HepG2 (cell line): ENCODE measurements around the gene IER2. TPM values are rescaled to one million over a fixed set of nuclear protein-coding genes. Genes with fewer than 3 reads are reported as not detected.
A peak's percentile ranks its signal among the peaks of the same experiment; 100 is the strongest.

ENCODE experiments used
- ASH2L ChIP-seq: fragments of 300-600, 200-600 bp; sonication (generic); IDR thresholded peaks from 2 replicates; pipeline ENCODE4 v1.7.0; 2017; ENCODE audit warnings: low read depth, mild to moderate bottlenecking, moderate library complexity, mixed read lengths, low read length; ENCODE audit not compliant: insufficient read length
- CTCF ChIP-seq: sonication (generic); formaldehyde crosslinking; IDR thresholded peaks from 2 replicates; pipeline ENCODE4 v1.5.0; 2020; ENCODE audit warnings: mild to moderate bottlenecking, missing genetic modification reagents, moderate library complexity
- GFI1 ChIP-seq: sonication (generic); formaldehyde crosslinking; IDR thresholded peaks from 2 replicates; pipeline ENCODE4 v1.5.0; 2020; ENCODE audit warnings: missing genetic modification reagents, mild to moderate bottlenecking, borderline replicate concordance
- HDAC2 ChIP-seq: sonication (generic); formaldehyde crosslinking; IDR thresholded peaks from 2 replicates; pipeline ENCODE4 v1.4.0; 2020; ENCODE audit warnings: missing genetic modification reagents
- HDAC6 ChIP-seq: fragments of 200-600 bp; sonication (generic); IDR thresholded peaks from 2 replicates; pipeline ENCODE4 v1.7.0; 2017; ENCODE audit warnings: mild to moderate bottlenecking, antibody characterized with exemption, low read length, low read depth
- MAZ ChIP-seq, 2 experiments: sonication (generic) in 1 of 2; formaldehyde crosslinking in 1 of 2; IDR thresholded peaks; 2 replicates each; pipeline versions ENCODE4 v1.5.0 to v1.6.1; 2012 to 2020; ENCODE audit warnings: low read depth in 2 of 2, mild to moderate bottlenecking in 2 of 2, borderline replicate concordance in 1 of 2, improper control_type of control experiment in 1 of 2, low read length in 1 of 2, missing genetic modification reagents in 1 of 2, moderate library complexity in 1 of 2
- PITX1 ChIP-seq: sonication (generic); formaldehyde crosslinking; IDR thresholded peaks from 2 replicates; pipeline ENCODE4 v1.5.1; 2020; ENCODE audit warnings: mild to moderate bottlenecking, missing genetic modification reagents
- POLR2A ChIP-seq, 2 experiments: IDR thresholded peaks; 2 replicates each; pipeline ENCODE4 v1.6.1; 2011; ENCODE audit warnings: low read depth in 2 of 2, low read length in 2 of 2, mild to moderate bottlenecking in 1 of 2, moderate library complexity in 1 of 2; ENCODE audit not compliant: insufficient read depth in 1 of 2
- REPIN1 ChIP-seq: sonication (generic); formaldehyde crosslinking; IDR thresholded peaks from 2 replicates; pipeline ENCODE4 v1.8.0; 2022; ENCODE audit warnings: missing genetic modification reagents, low read depth, mild to moderate bottlenecking, borderline replicate concordance
- SNAPC2 ChIP-seq: sonication (generic); formaldehyde crosslinking; IDR thresholded peaks from 2 replicates; pipeline ENCODE4 v1.8.1; 2022; ENCODE audit warnings: mild to moderate bottlenecking, missing genetic modification reagents
- SOX6 ChIP-seq, 2 experiments: fragments of 450-650 bp in 1 of 2; sonication (generic) in 1 of 2; formaldehyde crosslinking in 1 of 2; IDR thresholded peaks; 2 replicates each; pipeline versions ENCODE4 v1.4.0 to v1.6.1; 2017 to 2020; ENCODE audit warnings: antibody characterized with exemption in 1 of 2, mild to moderate bottlenecking in 1 of 2, missing genetic modification reagents in 1 of 2
- SP4 ChIP-seq: sonication (generic); formaldehyde crosslinking; IDR thresholded peaks from 2 replicates; pipeline ENCODE4 v1.8.1; 2023; ENCODE audit warnings: mild to moderate bottlenecking, missing genetic modification reagents
- TAF1 ChIP-seq: sonication (generic); formaldehyde crosslinking; IDR thresholded peaks from 2 replicates; pipeline ENCODE4 v1.4.0; 2020; ENCODE audit warnings: missing genetic modification reagents
- TBX3 ChIP-seq: fragments of 450-650 bp; IDR thresholded peaks from 2 replicates; pipeline ENCODE4 v1.6.1; 2017; ENCODE audit warnings: antibody characterized with exemption, mild to moderate bottlenecking, inconsistent platforms, borderline replicate concordance
- ZBTB42 ChIP-seq: sonication (generic); formaldehyde crosslinking; IDR thresholded peaks from 2 replicates; pipeline ENCODE4 v1.5.0; 2020; ENCODE audit warnings: mild to moderate bottlenecking, missing genetic modification reagents
- ZBTB7A ChIP-seq: sonication (generic); formaldehyde crosslinking; IDR thresholded peaks from 2 replicates; pipeline ENCODE4 v1.8.0; 2022; ENCODE audit warnings: mild to moderate bottlenecking, missing genetic modification reagents
- ZNF205 ChIP-seq: IDR thresholded peaks from 2 replicates; pipeline ENCODE4 v1.6.1; 2018; ENCODE audit warnings: missing biosample characterization, missing genetic modification reagents
- ZNF460 ChIP-seq: sonication (generic); formaldehyde crosslinking; IDR thresholded peaks from 2 replicates; pipeline ENCODE4 v1.5.1; 2020; ENCODE audit warnings: missing genetic modification reagents, mild to moderate bottlenecking, borderline replicate concordance
- ZNF670 ChIP-seq: sonication (generic); formaldehyde crosslinking; IDR thresholded peaks from 2 replicates; pipeline ENCODE4 v1.8.0; 2022; ENCODE audit warnings: mild to moderate bottlenecking, missing genetic modification reagents, borderline replicate concordance
- ZNF747 ChIP-seq: sonication (generic); formaldehyde crosslinking; IDR thresholded peaks from 2 replicates; pipeline ENCODE4 v1.8.1; 2023; ENCODE audit warnings: missing genetic modification reagents, mild to moderate bottlenecking, borderline replicate concordance
- ZSCAN31 ChIP-seq: sonication (generic); formaldehyde crosslinking; IDR thresholded peaks from 2 replicates; pipeline ENCODE4 v1.5.0; 2020; ENCODE audit warnings: low read depth, mild to moderate bottlenecking, missing genetic modification reagents
- polyA plus RNA-seq, 8 experiments: library from polyadenylated mRNA; depleted of rRNA in 3 of 8; stranded (reverse) in 7 of 8; unstranded in 1 of 8; fragments of >200 nt; fragmentation: Illumina TruSeq in 4 of 8; extraction: Trizol in 4 of 8; gene quantifications; 2 replicates each; pipeline versions ENCODE4 v1.2.1 to v1.2.3, GENCODE V29; 2011 to 2016; ENCODE audit warnings: low read depth in 4 of 8, missing spikeins in 1 of 8, mixed read lengths in 1 of 8; ENCODE audit not compliant: insufficient read depth in 1 of 8
- total RNA-seq, 5 experiments: library from RNA; depleted of rRNA; stranded (reverse); fragments of >200 nt; fragmentation: Illumina TruSeq; extraction: Trizol; gene quantifications; 2 replicates each; pipeline ENCODE4 v1.2.3, GENCODE V29; 2016; ENCODE audit warnings: low read depth in 1 of 5
- TF ChIP-seq, protein P1 (sequence below): sonication (generic); formaldehyde crosslinking; IDR thresholded peaks from 2 replicates; pipeline ENCODE4 v1.4.0; 2020; ENCODE audit warnings: missing genetic modification reagents, borderline replicate concordance
- TF ChIP-seq, protein P2 (sequence below): IDR thresholded peaks from 2 replicates; pipeline ENCODE4 v1.6.1; 2016; ENCODE audit warnings: mild to moderate bottlenecking, missing biosample characterization, missing genetic modification reagents
- TF ChIP-seq, protein P3 (sequence below): sonication (generic); formaldehyde crosslinking; IDR thresholded peaks from 2 replicates; pipeline ENCODE4 v1.9.0; 2022; ENCODE audit warnings: missing genetic modification reagents, mild to moderate bottlenecking, borderline replicate concordance

Gene IER2
- total and polyA plus RNA-seq, 2 of the 13 experiments (the other 11 are each of a cell fraction or from before 2014, with no cell fraction given), result 10.1 to 14.3 TPM

- TF ChIP-seq, protein P1, sequence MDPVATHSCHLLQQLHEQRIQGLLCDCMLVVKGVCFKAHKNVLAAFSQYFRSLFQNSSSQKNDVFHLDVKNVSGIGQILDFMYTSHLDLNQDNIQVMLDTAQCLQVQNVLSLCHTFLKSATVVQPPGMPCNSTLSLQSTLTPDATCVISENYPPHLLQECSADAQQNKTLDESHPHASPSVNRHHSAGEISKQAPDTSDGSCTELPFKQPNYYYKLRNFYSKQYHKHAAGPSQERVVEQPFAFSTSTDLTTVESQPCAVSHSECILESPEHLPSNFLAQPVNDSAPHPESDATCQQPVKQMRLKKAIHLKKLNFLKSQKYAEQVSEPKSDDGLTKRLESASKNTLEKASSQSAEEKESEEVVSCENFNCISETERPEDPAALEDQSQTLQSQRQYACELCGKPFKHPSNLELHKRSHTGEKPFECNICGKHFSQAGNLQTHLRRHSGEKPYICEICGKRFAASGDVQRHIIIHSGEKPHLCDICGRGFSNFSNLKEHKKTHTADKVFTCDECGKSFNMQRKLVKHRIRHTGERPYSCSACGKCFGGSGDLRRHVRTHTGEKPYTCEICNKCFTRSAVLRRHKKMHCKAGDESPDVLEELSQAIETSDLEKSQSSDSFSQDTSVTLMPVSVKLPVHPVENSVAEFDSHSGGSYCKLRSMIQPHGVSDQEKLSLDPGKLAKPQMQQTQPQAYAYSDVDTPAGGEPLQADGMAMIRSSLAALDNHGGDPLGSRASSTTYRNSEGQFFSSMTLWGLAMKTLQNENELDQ (CRISPR knock-in tag), result no peak
- TF ChIP-seq POLR2A (IDR thresholded peaks at IDR 0.05; ENCODE audit: insufficient read depth in 1 of 2, low read depth in 2 of 2, low read length in 2 of 2) (peak in 1 of 2 experiments; percentile 61; a peak in 2 of 4 replicates), REPIN1 (peak; percentile 54; the same call in 1 of the 2 replicates), SNAPC2 (peak; percentile 60; the same call in 1 of the 2 replicates), ZBTB7A (CRISPR knock-in tag) (0 out of 2 replicates have a peak, but pooled peaks have one; percentile 12), MAZ (IDR thresholded peaks at IDR 0.05; ENCODE audit: borderline replicate concordance, low read depth, low read length) (no peak), MAZ (CRISPR knock-in tag; IDR thresholded peaks at IDR 0.05; ENCODE audit: low read depth) (0 out of 2 replicates have a peak, but pooled peaks have one; percentile 56), ZBTB42 (peak; percentile 73; the same call in 1 of the 2 replicates), TBX3 (peak; percentile 4; the same call in 1 of the 2 replicates), ZNF747 (CRISPR knock-in tag) (peak; percentile 73; the same call in 1 of the 2 replicates), ZNF460 (CRISPR knock-in tag) (no peak), HDAC6 (no peak), CTCF (0 out of 2 replicates have a peak, but pooled peaks have one; percentile 5), ZNF205 (0 out of 2 replicates have a peak, but pooled peaks have one; percentile 34), HDAC2 (CRISPR knock-in tag) (peak; percentile 18; the same call in 1 of the 2 replicates), TAF1 (CRISPR knock-in tag) (no peak), PITX1 (CRISPR knock-in tag) (0 out of 2 replicates have a peak, but pooled peaks have one; percentile 25), GFI1 (0 out of 2 replicates have a peak, but pooled peaks have one; percentile 8), SOX6 (IDR thresholded peaks at IDR 0.05) (no peak), SOX6 (CRISPR knock-in tag; IDR thresholded peaks at IDR 0.05) (peak; percentile 30), ZNF670 (peak; percentile 46; the same call in 1 of the 2 replicates), ZSCAN31 (CRISPR knock-in tag) (0 out of 2 replicates have a peak, but pooled peaks have one; percentile 25), SP4 (peak; percentile 60; the same call in 1 of the 2 replicates), ASH2L (peak; percentile 27)
- TF ChIP-seq, protein P2, sequence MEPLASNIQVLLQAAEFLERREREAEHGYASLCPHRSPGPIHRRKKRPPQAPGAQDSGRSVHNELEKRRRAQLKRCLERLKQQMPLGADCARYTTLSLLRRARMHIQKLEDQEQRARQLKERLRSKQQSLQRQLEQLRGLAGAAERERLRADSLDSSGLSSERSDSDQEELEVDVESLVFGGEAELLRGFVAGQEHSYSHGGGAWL, result no peak
- TF ChIP-seq, protein P3, sequence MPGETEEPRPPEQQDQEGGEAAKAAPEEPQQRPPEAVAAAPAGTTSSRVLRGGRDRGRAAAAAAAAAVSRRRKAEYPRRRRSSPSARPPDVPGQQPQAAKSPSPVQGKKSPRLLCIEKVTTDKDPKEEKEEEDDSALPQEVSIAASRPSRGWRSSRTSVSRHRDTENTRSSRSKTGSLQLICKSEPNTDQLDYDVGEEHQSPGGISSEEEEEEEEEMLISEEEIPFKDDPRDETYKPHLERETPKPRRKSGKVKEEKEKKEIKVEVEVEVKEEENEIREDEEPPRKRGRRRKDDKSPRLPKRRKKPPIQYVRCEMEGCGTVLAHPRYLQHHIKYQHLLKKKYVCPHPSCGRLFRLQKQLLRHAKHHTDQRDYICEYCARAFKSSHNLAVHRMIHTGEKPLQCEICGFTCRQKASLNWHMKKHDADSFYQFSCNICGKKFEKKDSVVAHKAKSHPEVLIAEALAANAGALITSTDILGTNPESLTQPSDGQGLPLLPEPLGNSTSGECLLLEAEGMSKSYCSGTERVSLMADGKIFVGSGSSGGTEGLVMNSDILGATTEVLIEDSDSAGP, result peak; percentile 80; the same call in 1 of the 2 replicates
Observed at GRCh38 chr19:13102416-13102665, 47.9 kb upstream of the IER2 start (continued).
